Stimulated activated CD4-positive, alpha-beta T cell treated with anti-CD3 and anti-CD28 coated beads, Interleukin-4, amount 100 ng/mL, for 24 hours (primary cell): ENCODE data around the gene SLC22A7.
"Not testable (repeated sequence)": the region's sequence is repeated elsewhere in the genome, so short reads cannot be mapped to it uniquely, and the experiment has no call there.

ENCODE experiments used
- DNase-seq: peaks from one replicate; pipeline ENCODE4 v3.0.0-alpha.2; 2020

The SLC22A7 gene

GRCh38 chr6:43303006-43303405 lies 4.9 kb downstream of the SLC22A7 start:
- not testable (repeated sequence) for DNase-seq

- no peak for DNase-seq
These were observed 5.8 kb downstream of the SLC22A7 start for GRCh38 chr6:43303751-43304331.

DNA sequence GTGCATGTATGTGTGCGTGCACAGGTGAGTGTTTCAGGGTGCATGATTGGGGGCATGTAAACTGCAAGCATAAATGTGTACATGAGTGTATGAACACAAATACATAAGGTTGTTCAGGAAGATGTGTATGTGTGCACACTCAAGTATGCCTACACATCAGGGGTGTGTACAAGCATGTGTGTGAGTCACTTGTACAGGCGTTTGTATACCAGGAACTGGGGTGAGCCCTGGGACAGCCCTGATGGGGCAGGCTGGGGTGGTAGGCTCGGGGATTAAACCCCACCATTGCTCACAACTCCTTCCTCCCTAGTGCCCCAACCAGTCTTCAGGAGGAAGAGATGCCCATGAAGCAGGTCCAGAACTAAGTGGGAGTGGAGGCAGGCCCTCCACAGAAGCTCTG lies 6.3 kb downstream of the SLC22A7 start:
- no peak for DNase-seq

GRCh38 chr6:43304882-43305281 lies 6.8 kb downstream of the SLC22A7 start:
- DNase-seq, result no peak

DNA sequence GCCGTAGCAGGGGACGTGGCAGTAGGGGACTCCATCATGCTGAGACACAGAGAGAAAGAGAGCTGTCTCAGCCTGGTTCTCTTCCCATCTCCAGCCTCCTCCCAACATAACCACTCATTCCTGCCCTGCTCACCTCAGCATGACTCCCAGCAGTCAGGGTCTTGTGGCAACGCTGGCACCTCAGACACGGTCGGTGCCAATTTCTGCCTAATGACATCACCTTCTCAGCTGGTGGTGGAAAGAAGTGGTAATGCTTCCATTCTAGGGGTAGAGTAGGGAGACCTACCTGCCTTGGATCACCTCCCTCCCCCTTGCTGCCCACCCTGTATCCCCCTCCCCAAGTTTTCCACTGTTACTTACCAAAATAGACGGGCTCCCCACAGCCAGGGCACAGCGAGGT lies 8.0 kb downstream of the SLC22A7 start:
- no peak for DNase-seq

- no peak for DNase-seq
These were observed 9.5 kb downstream of the SLC22A7 start for GRCh38 chr6:43307451-43308100.

GRCh38 chr6:43308101-43308989 lies 10.3 kb downstream of the SLC22A7 start, which contains the start of gene CRIP3:
CRIP3 (minus strand) TSS chr6:43308826; CDS start chr6:43308792, 34 bp downstream.
- peak; percentile 46 for DNase-seq

- DNase-seq, result no peak
These were observed 11.0 kb downstream of the SLC22A7 start for GRCh38 chr6:43308990-43309477.

DNA sequence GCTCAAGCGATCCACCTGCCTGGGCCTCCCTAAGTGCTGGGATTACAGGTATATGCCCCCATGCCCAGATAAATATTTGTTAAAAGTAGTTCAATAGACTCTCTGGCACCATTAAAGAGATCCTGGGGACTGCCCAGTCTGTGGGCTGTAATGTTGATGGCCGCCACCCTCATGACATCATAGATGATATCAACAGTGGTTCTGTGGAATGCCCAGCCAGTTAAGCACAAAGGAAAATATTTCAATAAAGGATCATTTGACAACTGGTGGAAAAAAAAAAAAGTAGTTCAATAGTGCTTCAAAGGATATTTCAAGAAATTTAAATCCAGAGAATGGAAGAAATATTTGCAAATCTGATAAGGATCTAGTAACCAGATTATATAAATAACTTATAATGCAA lies 12.1 kb downstream of the SLC22A7 start:
- DNase-seq, result no peak

DNA sequence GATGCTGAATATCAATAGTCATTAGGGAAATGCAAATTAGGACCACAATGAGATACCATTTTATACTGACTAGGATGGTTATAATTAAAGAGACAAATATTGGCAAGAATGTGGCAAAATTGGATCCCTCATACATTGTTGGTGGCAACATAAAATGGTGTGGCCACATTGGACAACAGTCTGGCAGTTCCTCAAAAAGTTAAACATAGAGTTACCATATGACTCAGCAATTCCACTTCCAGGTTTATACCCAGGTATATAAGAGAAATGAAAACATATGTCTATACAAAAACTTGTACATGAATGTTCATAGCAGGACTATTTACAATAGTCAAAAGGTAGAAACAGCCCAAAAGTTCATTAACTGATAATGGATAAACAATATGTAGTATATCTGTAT lies 12.6 kb downstream of the SLC22A7 start:
- no peak for DNase-seq

DNA sequence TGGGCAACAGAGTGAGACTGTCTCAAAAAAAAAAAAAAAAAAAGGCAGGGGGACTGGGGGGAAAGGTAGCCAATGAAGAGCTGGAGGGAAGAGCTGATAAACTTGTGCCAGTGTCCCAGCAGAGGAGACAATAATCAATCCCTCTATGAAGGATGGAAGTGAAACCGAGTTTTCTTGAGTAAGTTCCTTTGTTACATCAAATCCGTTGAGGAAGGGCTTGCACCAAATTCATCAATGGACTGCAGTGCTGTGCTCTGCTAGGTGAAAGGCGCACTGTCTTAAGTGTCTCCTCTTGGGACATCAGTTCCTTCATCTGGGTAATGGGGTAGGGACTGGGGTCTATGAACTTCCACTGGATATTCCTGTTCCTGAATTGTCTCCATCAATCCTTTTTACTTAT lies 13.6 kb downstream of the SLC22A7 start:
- no peak for DNase-seq

DNA sequence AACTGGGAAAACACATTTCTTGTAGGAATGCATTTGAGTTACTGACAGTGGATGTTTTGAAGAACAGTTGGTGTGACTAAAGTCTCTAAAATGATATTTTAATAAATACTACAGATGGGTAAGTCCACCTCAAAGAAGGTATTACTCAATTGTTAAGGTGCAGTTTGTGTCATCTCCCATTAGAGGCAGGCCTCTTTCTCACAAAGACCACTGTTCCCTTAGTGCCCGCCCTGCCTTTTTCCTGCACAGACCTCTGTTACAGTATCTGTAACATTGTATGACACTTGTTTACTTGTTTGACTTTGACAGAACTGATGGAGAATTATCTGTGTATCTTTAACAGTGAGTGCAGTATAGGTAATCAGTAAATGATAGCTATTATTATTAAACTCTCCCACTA lies 15.8 kb downstream of the SLC22A7 start:
- DNase-seq, result no peak

GRCh38 chr6:43318011-43318410 lies 20.0 kb downstream of the SLC22A7 start:
- no peak for DNase-seq

- no peak for DNase-seq
These were observed 27.8 kb downstream of the SLC22A7 start for GRCh38 chr6:43325876-43326275.

GRCh38 chr6:43328528-43328927 lies 30.5 kb downstream of the SLC22A7 start:
- no peak for DNase-seq

DNA sequence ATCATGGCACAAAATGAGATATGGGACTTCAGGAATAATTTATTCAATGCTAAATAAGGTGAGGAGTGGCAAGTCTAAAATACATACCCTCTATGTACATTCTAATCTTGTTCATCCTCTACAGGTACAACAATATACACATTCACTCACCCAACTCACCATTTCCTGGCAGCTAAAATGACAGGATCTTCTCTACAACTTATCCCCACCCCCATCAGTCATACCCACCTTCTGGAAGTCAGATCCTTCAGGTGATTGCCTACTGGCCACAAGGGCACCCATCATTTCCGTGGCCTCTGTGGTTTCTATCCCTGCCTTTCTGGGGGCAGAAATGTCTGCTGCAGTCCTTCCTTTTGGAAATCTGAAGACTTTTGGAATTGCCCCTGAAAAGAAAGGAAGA lies 33.4 kb downstream of the SLC22A7 start:
- no peak for DNase-seq

DNA sequence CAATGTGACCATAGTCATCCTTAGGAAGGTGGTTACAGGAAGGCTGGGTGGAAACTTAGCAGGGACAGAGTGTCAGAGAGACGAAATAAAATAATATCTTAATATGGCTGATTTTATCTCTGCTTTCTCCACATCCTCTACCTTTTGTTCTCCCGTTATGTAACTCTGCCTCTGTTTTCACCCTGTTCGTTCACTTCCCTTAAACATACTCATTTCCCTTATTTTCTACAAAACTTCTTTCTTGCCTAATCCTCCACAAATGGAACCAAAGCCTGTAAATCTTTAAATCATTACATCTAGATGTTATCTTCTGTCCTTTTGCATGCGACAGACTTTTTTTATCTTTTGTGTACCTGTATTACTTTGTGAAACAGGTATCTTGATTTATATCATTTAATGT lies 33.8 kb downstream of the SLC22A7 start:
- DNase-seq, result no peak

- DNase-seq, result no peak
These were observed 36.5 kb downstream of the SLC22A7 start for GRCh38 chr6:43334466-43335095.

- DNase-seq, result no peak
These were observed 37.4 kb downstream of the SLC22A7 start for GRCh38 chr6:43335469-43335868.

DNA sequence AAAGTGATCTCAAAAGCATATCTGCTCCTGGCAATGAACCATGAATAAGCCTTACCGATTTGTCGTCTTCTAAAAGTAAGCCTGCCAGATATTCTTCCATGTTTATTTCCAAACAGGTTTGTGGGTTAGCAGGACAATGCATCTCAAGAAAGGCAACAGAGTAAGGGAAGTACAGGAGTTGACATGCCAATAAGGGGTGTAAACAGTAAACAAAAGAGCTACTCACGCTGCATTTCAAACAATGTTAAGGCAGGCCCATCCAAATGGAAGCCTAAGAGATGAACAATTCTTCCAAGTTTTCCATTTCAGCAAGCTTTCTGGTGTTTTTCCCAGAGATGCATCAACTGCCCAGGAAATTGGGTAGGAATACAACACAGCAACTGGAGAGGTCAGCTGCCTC lies 38.3 kb downstream of the SLC22A7 start:
- no peak for DNase-seq

- no peak for DNase-seq
These were observed 40.2 kb downstream of the SLC22A7 start for GRCh38 chr6:43338243-43338642.

GRCh38 chr6:43339168-43339567 lies 41.1 kb downstream of the SLC22A7 start:
- DNase-seq, result no peak

- DNase-seq, result not testable (repeated sequence)
These were observed 48.2 kb downstream of the SLC22A7 start for GRCh38 chr6:43346243-43346642.
